ENCODE results near the gene ABCA2.

ABCA2 gene

DNA sequence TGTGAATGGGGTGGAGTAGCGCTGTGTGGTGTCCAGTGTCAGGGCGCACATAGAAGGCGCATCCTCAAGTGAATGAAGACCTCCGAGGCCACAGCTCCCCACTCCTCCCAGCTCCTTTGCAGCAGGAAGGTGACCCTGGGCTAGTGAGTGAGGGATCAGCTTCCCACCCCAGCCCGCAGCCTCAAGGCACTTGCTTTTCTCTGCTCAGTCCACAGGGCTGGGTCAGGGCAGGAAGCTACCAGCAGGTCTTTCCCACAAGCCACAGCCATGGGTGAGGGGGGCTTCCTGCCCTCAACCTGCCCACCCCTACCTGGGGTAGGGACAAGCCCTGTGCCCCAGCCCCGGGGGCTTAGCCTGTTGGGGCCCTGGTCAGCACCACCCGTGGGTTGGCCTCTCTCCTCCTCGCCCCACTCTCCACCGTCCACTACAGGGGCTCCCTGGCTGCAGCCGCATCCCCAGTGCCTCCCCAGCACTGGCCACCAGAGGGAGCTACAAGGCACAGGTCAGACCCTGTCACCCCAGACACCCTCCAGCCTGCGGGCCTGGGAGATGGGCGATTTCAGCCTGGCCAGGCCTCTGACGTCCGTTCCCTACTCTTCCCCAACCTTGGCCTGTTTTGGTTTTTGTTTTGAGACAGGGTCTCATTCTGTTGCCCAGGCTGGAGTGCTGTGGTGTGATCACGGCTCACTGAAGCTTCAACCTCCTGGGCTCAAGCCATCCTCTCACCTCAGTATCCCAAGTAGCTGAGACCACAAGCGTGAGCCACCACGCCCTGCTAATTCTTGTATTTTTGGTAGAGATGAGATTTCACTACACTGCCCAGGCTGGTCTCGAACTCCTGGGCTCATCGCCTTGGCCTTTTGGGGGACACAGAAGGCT is 1.3 kb upstream of the ABCA2 start:
- Histone ChIP-seq H2BK5ac (ENCODE audit: low read depth, low read length, poor library complexity) (no peak overlapping the region), H2BK120ac (ENCODE audit: insufficient read depth, low read length, poor library complexity) (no peak overlapping the region), H2AFZ (ENCODE audit: insufficient read depth, low read length, poor library complexity) (no peak overlapping the region), H3K18ac (ENCODE audit: low read length) (no peak overlapping the region), H3K4me2 (ENCODE audit: low read length) (peak overlapping the region; percentile 79), H3K9ac (ENCODE audit: low read length) (no peak overlapping the region), H3K9me3 (ENCODE audit: insufficient read depth, low read depth, low read length) (peaks cover 3% of the 10 kb centered on the region), H4K12ac (ENCODE audit: low read depth, low read length) (no peak overlapping the region), H4K8ac (ENCODE audit: low read depth, low read length) (no peak overlapping the region), H3K4me1 (ENCODE audit: control insufficient read depth in 1 of 2, insufficient read depth in 2 of 2, low read length in 2 of 2) (peaks cover 6 to 8% of the 10 kb centered on the region in 2 experiments), H3K79me1 (ENCODE audit: low read length) (no peaks in the 10 kb centered on the region), H3K4me3 (ENCODE audit: low read depth, low read length) (no peak overlapping the region), H3K27ac (ENCODE audit: low read depth, low read length) (no peak overlapping the region), H2BK12ac (ENCODE audit: low read length) (no peak overlapping the region), H3K36me3 (ENCODE audit: control insufficient read depth in 1 of 2, insufficient read depth in 2 of 2, low read length in 2 of 2) (no peaks in the 10 kb centered on the region), H3K79me2 (ENCODE audit: control insufficient read depth, insufficient read depth, low read length, poor library complexity) (no peaks in the 10 kb centered on the region), H2AK5ac (ENCODE audit: low read length) (no peak overlapping the region), H3K14ac (ENCODE audit: low read length) (no peak overlapping the region), H3K23ac (ENCODE audit: low read length) (no peak overlapping the region), H4K91ac (ENCODE audit: low read depth, low read length) (no peak overlapping the region), H3K4ac (ENCODE audit: low read depth, low read length) (no peak overlapping the region), H3K27me3 (ENCODE audit: insufficient read depth, low read length) (peaks cover 9% of the 10 kb centered on the region)
- peak; percentile 50 to 77 for DNase-seq
- no CpG with 5 or more reads among the region's 19 CpGs for WGBS (ENCODE audit: extremely low coverage, insufficient coverage, insufficient read length)

DNA sequence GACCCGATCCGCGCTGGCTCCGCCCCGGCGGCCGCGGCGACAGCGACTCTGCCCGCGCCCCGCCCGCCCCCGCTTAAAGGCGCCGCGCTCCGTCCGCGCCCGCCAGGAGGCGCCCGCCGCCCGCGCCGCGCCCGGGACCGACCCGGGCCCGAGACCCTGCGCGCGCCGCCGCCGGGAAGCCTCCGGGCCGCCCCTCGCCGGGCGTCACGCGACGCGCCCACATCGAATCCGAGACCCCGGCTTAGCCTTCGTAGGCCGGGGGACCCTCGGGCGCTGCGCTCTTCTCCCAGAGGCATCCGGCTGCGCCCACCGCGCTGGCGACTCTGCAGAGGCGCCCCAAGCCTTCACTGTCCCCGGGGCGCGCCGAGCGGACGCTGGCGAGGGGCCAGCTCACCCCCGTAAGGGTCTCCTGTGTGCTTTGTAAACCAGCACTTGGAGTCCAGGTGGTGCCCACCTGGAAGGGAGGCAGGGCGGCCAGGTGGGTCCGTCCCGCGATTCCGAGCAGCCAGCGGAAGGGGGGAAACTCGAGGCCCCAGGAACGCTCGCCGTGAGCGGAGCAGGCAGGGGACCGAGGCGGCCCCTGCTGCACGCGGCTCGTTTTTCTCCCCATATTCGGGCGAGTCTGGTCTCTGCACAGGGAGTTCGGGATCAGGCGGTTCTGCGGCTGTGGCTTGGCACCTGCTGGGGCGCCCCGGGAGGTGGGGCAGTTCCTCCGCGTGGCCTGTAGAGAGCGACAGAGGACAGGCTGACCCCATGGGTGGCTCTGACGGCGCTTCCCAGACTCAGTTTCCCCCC is 423 bp upstream of the ABCA2 start:
- Histone ChIP-seq H2AK5ac (ENCODE audit: low read length) (no peak overlapping the region), H3K79me1 (ENCODE audit: low read length) (no peaks in the 10 kb centered on the region), H3K4me3 (ENCODE audit: low read depth, low read length) (no peak overlapping the region), H3K18ac (ENCODE audit: low read length) (no peak overlapping the region), H2AFZ (ENCODE audit: insufficient read depth, low read length, poor library complexity) (peak overlapping the region; percentile 40), H3K4me1 (ENCODE audit: control insufficient read depth in 1 of 2, insufficient read depth in 2 of 2, low read length in 2 of 2) (peaks cover 6 to 8% of the 10 kb centered on the region in 2 experiments), H3K14ac (ENCODE audit: low read length) (peak overlapping the region; percentile 41), H3K79me2 (ENCODE audit: control insufficient read depth, insufficient read depth, low read length, poor library complexity) (no peaks in the 10 kb centered on the region), H2BK120ac (ENCODE audit: insufficient read depth, low read length, poor library complexity) (peak overlapping the region; percentile 22), H2BK12ac (ENCODE audit: low read length) (no peak overlapping the region), H4K91ac (ENCODE audit: low read depth, low read length) (no peak overlapping the region), H3K9ac (ENCODE audit: low read length) (peak overlapping the region; percentile 5), H4K8ac (ENCODE audit: low read depth, low read length) (peak overlapping the region; percentile 31), H3K27me3 (ENCODE audit: insufficient read depth, low read length) (peaks cover 9% of the 10 kb centered on the region), H3K9me3 (ENCODE audit: insufficient read depth, low read depth, low read length) (peaks cover 5% of the 10 kb centered on the region), H3K4me2 (ENCODE audit: low read length) (peak overlapping the region; percentile 79), H3K27ac (ENCODE audit: low read depth, low read length) (no peak overlapping the region), H4K12ac (ENCODE audit: low read depth, low read length) (no peak overlapping the region), H3K36me3 (ENCODE audit: control insufficient read depth in 1 of 2, insufficient read depth in 2 of 2, low read length in 2 of 2) (no peaks in the 10 kb centered on the region), H3K23ac (ENCODE audit: low read length) (no peak overlapping the region), H3K4ac (ENCODE audit: low read depth, low read length) (no peak overlapping the region), H2BK5ac (ENCODE audit: low read depth, low read length, poor library complexity) (no peak overlapping the region)
- DNase-seq, result peak; percentile 19 to 70
- WGBS (ENCODE audit: extremely low coverage, insufficient coverage, insufficient read length), result no CpG with 5 or more reads among the region's 98 CpGs

DNA sequence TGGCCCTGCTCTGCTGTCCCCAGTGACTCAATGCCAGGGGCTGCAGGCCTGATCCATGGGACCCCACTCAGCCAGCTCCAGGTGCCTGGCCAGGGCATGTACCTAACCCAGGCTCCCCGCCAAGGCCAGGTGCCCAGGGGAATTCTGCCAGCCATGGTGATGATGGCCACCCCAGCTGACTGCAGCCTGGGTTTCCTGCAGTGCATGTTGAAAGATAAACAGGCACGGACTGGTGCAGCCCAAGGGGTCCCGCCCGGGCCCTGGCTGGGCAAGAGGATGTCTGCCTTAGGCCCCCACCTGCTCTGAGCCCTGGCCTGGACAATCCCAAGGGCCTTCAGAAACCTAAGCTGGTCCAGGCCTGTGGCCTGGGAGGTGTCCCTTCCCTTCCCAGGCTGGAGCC is 1.2 kb downstream of the ABCA2 start:
- Histone ChIP-seq H3K9ac (ENCODE audit: low read length) (no peak overlapping the region), H2AK5ac (ENCODE audit: low read length) (no peak overlapping the region), H3K18ac (ENCODE audit: low read length) (no peak overlapping the region), H3K27me3 (ENCODE audit: insufficient read depth, low read length) (peaks cover 9% of the 10 kb centered on the region), H3K36me3 (ENCODE audit: control insufficient read depth in 1 of 2, insufficient read depth in 2 of 2, low read length in 2 of 2) (no peaks in the 10 kb centered on the region), H2AFZ (ENCODE audit: insufficient read depth, low read length, poor library complexity) (no peak overlapping the region), H3K9me3 (ENCODE audit: insufficient read depth, low read depth, low read length) (peaks cover 5% of the 10 kb centered on the region), H3K79me2 (ENCODE audit: control insufficient read depth, insufficient read depth, low read length, poor library complexity) (no peaks in the 10 kb centered on the region), H4K91ac (ENCODE audit: low read depth, low read length) (no peak overlapping the region), H3K4me3 (ENCODE audit: low read depth, low read length) (no peak overlapping the region), H2BK120ac (ENCODE audit: insufficient read depth, low read length, poor library complexity) (no peak overlapping the region), H3K23ac (ENCODE audit: low read length) (no peak overlapping the region), H3K4me1 (ENCODE audit: control insufficient read depth in 1 of 2, insufficient read depth in 2 of 2, low read length in 2 of 2) (peaks cover 6 to 8% of the 10 kb centered on the region in 2 experiments), H4K12ac (ENCODE audit: low read depth, low read length) (no peak overlapping the region), H3K27ac (ENCODE audit: low read depth, low read length) (no peak overlapping the region), H3K14ac (ENCODE audit: low read length) (no peak overlapping the region), H3K79me1 (ENCODE audit: low read length) (no peaks in the 10 kb centered on the region), H4K8ac (ENCODE audit: low read depth, low read length) (no peak overlapping the region), H2BK5ac (ENCODE audit: low read depth, low read length, poor library complexity) (no peak overlapping the region), H3K4me2 (ENCODE audit: low read length) (no peak overlapping the region), H3K4ac (ENCODE audit: low read depth, low read length) (no peak overlapping the region), H2BK12ac (ENCODE audit: low read length) (no peak overlapping the region)
- DNase-seq, result no peak
- no CpG with 5 or more reads among the region's 4 CpGs for WGBS (ENCODE audit: extremely low coverage, insufficient coverage, insufficient read length)

DNA sequence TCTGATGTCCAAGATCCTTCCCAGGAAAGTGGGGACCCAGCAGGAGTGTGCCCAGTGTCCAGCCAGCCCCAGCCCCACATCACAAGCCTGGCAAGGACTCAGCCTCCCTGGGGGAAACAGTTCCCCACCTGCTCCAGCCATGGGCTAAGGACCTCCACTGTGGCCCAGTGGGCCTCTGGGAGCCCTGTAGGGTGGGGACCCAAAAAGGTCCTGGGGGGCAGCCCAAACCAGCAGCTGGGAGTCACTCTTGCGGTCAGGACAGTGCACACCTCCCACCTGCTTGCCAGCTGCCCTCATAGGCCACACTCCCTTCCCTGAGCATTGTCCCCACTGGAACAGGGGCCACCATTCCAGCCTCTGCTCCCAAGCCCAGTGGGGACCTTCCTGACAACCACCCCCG is 1.7 kb downstream of the ABCA2 start:
- Histone ChIP-seq H3K27ac (ENCODE audit: low read depth, low read length) (no peak overlapping the region), H3K14ac (ENCODE audit: low read length) (no peak overlapping the region), H2BK5ac (ENCODE audit: low read depth, low read length, poor library complexity) (no peak overlapping the region), H3K79me2 (ENCODE audit: control insufficient read depth, insufficient read depth, low read length, poor library complexity) (no peaks in the 10 kb centered on the region), H3K4ac (ENCODE audit: low read depth, low read length) (no peak overlapping the region), H2BK12ac (ENCODE audit: low read length) (no peak overlapping the region), H3K27me3 (ENCODE audit: insufficient read depth, low read length) (peaks cover 9% of the 10 kb centered on the region), H3K23ac (ENCODE audit: low read length) (no peak overlapping the region), H3K36me3 (ENCODE audit: control insufficient read depth in 1 of 2, insufficient read depth in 2 of 2, low read length in 2 of 2) (no peaks in the 10 kb centered on the region), H3K18ac (ENCODE audit: low read length) (no peak overlapping the region), H4K91ac (ENCODE audit: low read depth, low read length) (no peak overlapping the region), H4K12ac (ENCODE audit: low read depth, low read length) (no peak overlapping the region), H3K4me1 (ENCODE audit: control insufficient read depth in 1 of 2, insufficient read depth in 2 of 2, low read length in 2 of 2) (peaks cover 6 to 8% of the 10 kb centered on the region in 2 experiments), H2AFZ (ENCODE audit: insufficient read depth, low read length, poor library complexity) (no peak overlapping the region), H2BK120ac (ENCODE audit: insufficient read depth, low read length, poor library complexity) (no peak overlapping the region), H3K79me1 (ENCODE audit: low read length) (no peaks in the 10 kb centered on the region), H3K9ac (ENCODE audit: low read length) (no peak overlapping the region), H3K4me3 (ENCODE audit: low read depth, low read length) (no peak overlapping the region), H3K4me2 (ENCODE audit: low read length) (no peak overlapping the region), H3K9me3 (ENCODE audit: insufficient read depth, low read depth, low read length) (peaks cover 5% of the 10 kb centered on the region), H2AK5ac (ENCODE audit: low read length) (no peak overlapping the region), H4K8ac (ENCODE audit: low read depth, low read length) (no peak overlapping the region)
- no peak for DNase-seq
- no CpG with 5 or more reads among the region's 2 CpGs for WGBS (ENCODE audit: extremely low coverage, insufficient coverage, insufficient read length)
